Natural killer cell (primary cell): Measurements from ENCODE around the gene SHKBP1. TPM values are rescaled to one million over a fixed set of nuclear protein-coding genes. Genes with fewer than 3 reads are reported as not detected.
A peak's percentile ranks its signal among the peaks of the same experiment; 100 is the strongest.

Experiments
- ATAC-seq, 3 donors: fragments of 150-1000 bp in 2 of 3; fragments of 200-7000 bp in 1 of 3; cut with Tn5 transposase; 1 replicate in 1 of 3; 2 replicates in 2 of 3; pipeline ENCODE4 v1.10.0; 2021; ENCODE audit warnings: mild to moderate bottlenecking in 2 of 3, moderate library complexity in 2 of 3
- DNase-seq, 2 donors: peaks; one replicate each; pipeline versions ENCODE4 v3.0.0 to v3.0.0-alpha.2; 2013 to 2021; ENCODE audit warnings: mixed read lengths in 1 of 2
- H3K27ac ChIP-seq: one replicate; pipeline ENCODE4 v1.5.1; 2013; ENCODE audit warnings: mild to moderate bottlenecking, low read length
- H3K27me3 ChIP-seq: one replicate; pipeline ENCODE4 v1.6.1; 2013; ENCODE audit warnings: low read length; ENCODE audit not compliant: control insufficient read depth, insufficient read depth
- H3K36me3 ChIP-seq: one replicate; pipeline ENCODE4 v1.6.1; 2013; ENCODE audit warnings: low read length; ENCODE audit not compliant: control insufficient read depth, insufficient read depth
- H3K4me1 ChIP-seq: one replicate; pipeline ENCODE4 v1.6.1; 2013; ENCODE audit warnings: low read length; ENCODE audit not compliant: control insufficient read depth, insufficient read depth
- H3K4me3 ChIP-seq: one replicate; pipeline ENCODE4 v1.5.1; 2013; ENCODE audit warnings: low read length
- H3K9me3 ChIP-seq: one replicate; pipeline ENCODE4 v1.6.1; 2013; ENCODE audit warnings: low read length; ENCODE audit not compliant: control insufficient read depth, insufficient read depth
- H3K27ac Mint-ChIP-seq, 2 donors: one replicate each; pipeline ENCODE4 v1.8.0; 2022; ENCODE audit warnings: mild to moderate bottlenecking in 2 of 2, mixed read lengths in 2 of 2, moderate library complexity in 1 of 2
- H3K27me3 Mint-ChIP-seq, 2 donors: one replicate each; pipeline ENCODE4 v1.8.0; 2022; ENCODE audit warnings: low read depth in 2 of 2, mixed read lengths in 2 of 2
- H3K36me3 Mint-ChIP-seq: one replicate; pipeline ENCODE4 v1.8.0; 2022; ENCODE audit warnings: mixed read lengths
- H3K4me1 Mint-ChIP-seq, 2 donors: one replicate each; pipeline ENCODE4 v1.8.0; 2022; ENCODE audit warnings: mixed read lengths in 2 of 2
- H3K4me3 Mint-ChIP-seq: one replicate; pipeline ENCODE4 v1.8.0; 2022; ENCODE audit warnings: mild to moderate bottlenecking, moderate library complexity, mixed read lengths
- H3K9me3 Mint-ChIP-seq, 2 donors: one replicate each; pipeline ENCODE4 v1.8.0; 2022; ENCODE audit warnings: mixed read lengths in 2 of 2
- WGBS: methylation state at CpG from one replicate; pipeline ENCODE4 v1.1.7; 2013; ENCODE audit warnings: missing lambda C conversion rate; ENCODE audit not compliant: insufficient coverage; 5-methylcytosine and 5-hydroxymethylcytosine counted together
- intact Hi-C: fragments of 100-400 bp; cut with micrococcal nuclease; formaldehyde crosslinking; loops from one replicate; pipeline ENCODE4 v1.14.2; 2022
- total RNA-seq, 4 donors: library from RNA; stranded (reverse); fragments of 120-200 nt in 1 of 4; gene quantifications; one replicate each; pipeline versions ENCODE4 v1.2.3 to v1.2.4, GENCODE V29; 2013 to 2022
- TF ChIP-seq, protein P1 (sequence below): fragments of 200-600 bp; IDR thresholded peaks from one replicate; pipeline ENCODE4 v1.8.0; 2022; ENCODE audit warnings: antibody characterized with exemption

SHKBP1 gene
- total RNA-seq, 3 donors from 2014 or later (not counting 1 experiment from before 2014, with no cell fraction given) = 209 to 224 (median 209) TPM

DNA sequence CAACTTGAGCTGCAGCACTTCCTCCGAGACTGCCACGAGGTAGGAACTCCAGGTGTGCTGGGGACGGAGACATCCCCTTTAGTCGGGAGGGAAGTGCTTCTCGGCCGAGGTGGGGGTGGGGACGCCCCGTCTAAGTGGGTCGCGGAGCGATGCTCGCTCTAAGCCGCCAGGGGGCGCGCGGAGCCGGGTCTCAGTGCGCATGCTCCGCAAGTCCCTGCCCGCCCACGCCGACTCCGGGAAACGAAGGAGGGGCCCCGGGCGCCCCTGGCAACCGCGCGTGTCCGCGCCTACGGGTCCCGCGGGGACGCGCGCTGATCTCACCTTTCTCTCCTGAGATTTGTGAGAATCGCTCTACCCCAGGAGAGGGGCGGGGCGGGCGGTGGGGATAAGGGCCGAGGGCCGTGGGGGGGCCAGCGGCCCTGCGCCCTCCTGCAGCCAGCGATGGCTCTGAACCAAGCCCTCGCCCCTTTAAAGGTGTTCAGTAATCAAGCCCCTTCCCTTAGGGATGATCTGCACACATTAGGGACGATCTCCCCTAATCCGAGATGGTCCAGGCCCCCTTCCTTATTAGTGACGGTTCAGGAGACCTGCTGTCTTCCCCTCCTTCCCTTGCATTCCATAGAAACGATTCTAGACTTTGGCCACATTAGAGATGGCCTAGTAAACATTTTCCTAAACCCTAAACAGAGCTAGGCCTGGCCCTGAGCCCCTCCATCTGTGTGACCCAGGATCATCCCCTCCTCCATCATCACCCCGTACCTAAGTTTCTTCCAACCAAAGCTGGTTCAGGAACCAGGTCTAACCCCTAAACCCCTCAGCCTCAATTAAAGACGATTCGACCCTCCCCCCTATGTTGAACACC, 47.3 kb upstream of the SHKBP1 start:
- Mint-ChIP-seq H3K36me3 (no peaks in the 10 kb centered on the region), H3K4me3 (peak overlapping the region; percentile 73), H3K27ac (peak overlapping the region in 1 of 2 donors; percentile 64), H3K4me1 (peaks cover 5 to 22% of the 10 kb centered on the region in 2 donors), H3K27me3 (peaks cover 18 to 30% of the 10 kb centered on the region in 2 donors), H3K9me3 (no peaks in the 10 kb centered on the region)
- DNase-seq = peak; percentile 88 to 95
- TF ChIP-seq, protein P1, sequence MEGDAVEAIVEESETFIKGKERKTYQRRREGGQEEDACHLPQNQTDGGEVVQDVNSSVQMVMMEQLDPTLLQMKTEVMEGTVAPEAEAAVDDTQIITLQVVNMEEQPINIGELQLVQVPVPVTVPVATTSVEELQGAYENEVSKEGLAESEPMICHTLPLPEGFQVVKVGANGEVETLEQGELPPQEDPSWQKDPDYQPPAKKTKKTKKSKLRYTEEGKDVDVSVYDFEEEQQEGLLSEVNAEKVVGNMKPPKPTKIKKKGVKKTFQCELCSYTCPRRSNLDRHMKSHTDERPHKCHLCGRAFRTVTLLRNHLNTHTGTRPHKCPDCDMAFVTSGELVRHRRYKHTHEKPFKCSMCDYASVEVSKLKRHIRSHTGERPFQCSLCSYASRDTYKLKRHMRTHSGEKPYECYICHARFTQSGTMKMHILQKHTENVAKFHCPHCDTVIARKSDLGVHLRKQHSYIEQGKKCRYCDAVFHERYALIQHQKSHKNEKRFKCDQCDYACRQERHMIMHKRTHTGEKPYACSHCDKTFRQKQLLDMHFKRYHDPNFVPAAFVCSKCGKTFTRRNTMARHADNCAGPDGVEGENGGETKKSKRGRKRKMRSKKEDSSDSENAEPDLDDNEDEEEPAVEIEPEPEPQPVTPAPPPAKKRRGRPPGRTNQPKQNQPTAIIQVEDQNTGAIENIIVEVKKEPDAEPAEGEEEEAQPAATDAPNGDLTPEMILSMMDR = peak; percentile 90
- no peak overlapping the region for H3K27ac ChIP-seq
- peaks cover 15% of the 10 kb centered on the region for H3K4me1 ChIP-seq
- peaks cover 3% of the 10 kb centered on the region for H3K9me3 ChIP-seq
- peak overlapping the region; percentile 35 for H3K4me3 ChIP-seq
- peaks cover 16% of the 10 kb centered on the region for H3K27me3 ChIP-seq
- peak; percentile 92 to 95 (median 92) for ATAC-seq
- 4% methylated on average over 54 of the region's 54 CpGs for WGBS
- no peaks in the 10 kb centered on the region for H3K36me3 ChIP-seq
- intact Hi-C loops = loop anchor here (2.0 kb wide), 1 partner anchor 75 kb away; no protein-coding TSS in a partner anchor

DNA sequence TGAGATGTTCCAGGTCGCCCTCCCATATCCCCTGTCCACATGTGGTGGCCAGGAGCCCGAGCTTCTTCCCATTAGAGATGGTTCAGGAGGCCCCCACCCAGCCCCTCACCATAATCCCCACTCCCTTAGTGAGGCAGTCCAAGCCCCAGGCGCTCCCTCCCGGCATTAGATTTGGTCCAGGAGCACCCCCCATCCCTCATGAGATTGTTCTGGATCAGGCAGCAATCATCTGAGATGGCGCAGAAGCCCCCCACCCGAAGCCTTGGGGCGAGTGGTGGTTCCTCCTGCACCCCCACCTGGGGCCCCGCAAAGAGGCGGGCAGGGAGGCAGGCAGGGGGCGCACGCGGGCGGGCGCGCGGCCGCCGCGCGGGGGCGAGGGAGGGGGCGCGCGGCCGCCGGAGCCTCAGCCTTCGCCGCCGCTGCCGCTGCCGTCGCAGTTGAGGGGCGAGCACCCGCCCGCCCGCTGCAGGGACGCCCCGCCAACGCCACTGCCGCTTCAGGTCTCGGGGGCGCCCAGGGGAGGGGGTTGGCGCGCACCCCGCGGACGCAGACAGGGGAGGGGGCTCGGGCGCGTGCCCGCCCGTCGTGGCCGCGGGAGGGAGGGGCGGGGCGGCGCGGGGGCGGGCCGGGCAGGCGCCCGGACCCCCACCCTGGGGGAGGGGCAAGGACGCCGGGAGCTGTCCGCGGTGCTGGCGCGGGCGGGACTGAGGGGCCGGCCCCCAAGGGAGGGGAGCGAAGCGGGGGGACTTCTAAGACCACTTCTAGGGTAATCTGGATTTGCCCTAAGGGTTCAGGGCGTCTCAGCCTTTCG, 46.4 kb upstream of the SHKBP1 start:
- DNase-seq = peak; percentile 38 to 55
- peaks cover 5 to 22% of the 10 kb centered on the region in 2 donors for H3K4me1 Mint-ChIP-seq
- Histone ChIP-seq H3K4me1 (peaks cover 15% of the 10 kb centered on the region), H3K9me3 (peaks cover 4% of the 10 kb centered on the region), H3K36me3 (no peaks in the 10 kb centered on the region), H3K27ac (no peak overlapping the region), H3K27me3 (peaks cover 16% of the 10 kb centered on the region), H3K4me3 (no peak overlapping the region)
- no peaks in the 10 kb centered on the region for H3K36me3 Mint-ChIP-seq
- TF ChIP-seq, protein P1 = no peak
- peaks cover 17 to 30% of the 10 kb centered on the region in 2 donors for H3K27me3 Mint-ChIP-seq
- peak overlapping the region; percentile 73 for H3K4me3 Mint-ChIP-seq
- WGBS = 5% methylated on average over 75 of the region's 75 CpGs
- intact Hi-C loops = no loop called here
- no peaks in the 10 kb centered on the region for H3K9me3 Mint-ChIP-seq
- peak overlapping the region in 1 of 2 donors; percentile 64 for H3K27ac Mint-ChIP-seq
- peak in 2 of 3 donors; percentile 25 to 28 for ATAC-seq

DNA sequence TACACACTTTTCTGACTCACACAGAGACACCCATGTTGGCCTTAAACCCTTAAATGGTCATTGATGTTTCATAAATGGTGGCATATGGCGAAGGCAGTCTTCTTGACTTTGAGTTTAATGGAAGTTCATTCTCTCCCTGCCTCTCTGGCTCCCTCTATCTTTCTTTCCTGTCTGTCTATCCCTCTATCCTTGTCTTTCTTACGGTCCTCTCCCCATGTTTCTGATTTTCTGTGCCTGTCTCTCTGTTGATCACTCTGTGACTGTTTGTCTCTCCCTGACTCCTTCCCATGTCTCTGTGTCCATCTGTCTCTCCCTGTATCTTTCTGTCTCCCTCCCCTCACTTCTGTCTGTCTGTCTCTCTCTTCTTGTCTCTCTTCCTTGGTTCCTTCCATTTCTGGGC, 43.2 kb upstream of the SHKBP1 start:
- H3K27me3 ChIP-seq = peaks cover 16% of the 10 kb centered on the region
- 88% methylated on average over 2 of the region's 2 CpGs for WGBS
- H3K9me3 ChIP-seq = peaks cover 4% of the 10 kb centered on the region
- H3K36me3 ChIP-seq = no peaks in the 10 kb centered on the region
- Mint-ChIP-seq H3K9me3 (no peaks in the 10 kb centered on the region), H3K4me3 (no peak overlapping the region), H3K36me3 (no peaks in the 10 kb centered on the region), H3K27me3 (peaks cover 13 to 25% of the 10 kb centered on the region in 2 donors), H3K27ac (no peak overlapping the region), H3K4me1 (peaks cover 5 to 22% of the 10 kb centered on the region in 2 donors)
- TF ChIP-seq, protein P1 = no peak
- H3K4me3 ChIP-seq = no peak overlapping the region
- H3K4me1 ChIP-seq = peaks cover 15% of the 10 kb centered on the region
- H3K27ac ChIP-seq = no peak overlapping the region
- ATAC-seq = no peak
- no peak for DNase-seq
- intact Hi-C loops = no loop called here
